ENCODE measurements around the gene LRRC53. TPM values are rescaled to one million over a fixed set of nuclear protein-coding genes. Genes with fewer than 3 reads are reported as not detected.

Gene LRRC53
- total RNA-seq, 1 experiment from 2014 or later, result 0.03 TPM

- in situ Hi-C loops (cut with HindIII; ENCODE audit: low sequenced_read_pairs), result no loop called here
- no peak for DNase-seq (ENCODE audit: low spot score)
Measured at GRCh38 chr1:74502858-74503257, 9.6 kb downstream of the LRRC53 start.

- in situ Hi-C loops (cut with HindIII; ENCODE audit: low sequenced_read_pairs), result no loop called here
- no peak for DNase-seq (ENCODE audit: low spot score)
Measured at GRCh38 chr1:74502432-74502831, 10.0 kb downstream of the LRRC53 start.

- no peak for DNase-seq (ENCODE audit: low spot score)
- in situ Hi-C loops (cut with HindIII; ENCODE audit: low sequenced_read_pairs), result no loop called here
Measured at GRCh38 chr1:74498901-74499300, 13.5 kb downstream of the LRRC53 start.

GRCh38 chr1:74496669-74497068 lies 15.7 kb downstream of the LRRC53 start:
- in situ Hi-C loops (cut with HindIII; ENCODE audit: low sequenced_read_pairs), result no loop called here
- no peak for DNase-seq (ENCODE audit: low spot score)

GRCh38 chr1:74486036-74486435 lies 26.4 kb downstream of the LRRC53 start:
- DNase-seq (ENCODE audit: low spot score), result no peak
- in situ Hi-C loops (cut with HindIII; ENCODE audit: low sequenced_read_pairs), result no loop called here

GRCh38 chr1:74485622-74486021 lies 26.8 kb downstream of the LRRC53 start:
- in situ Hi-C loops (cut with HindIII; ENCODE audit: low sequenced_read_pairs), result no loop called here
- DNase-seq (ENCODE audit: low spot score), result peak; percentile 49

GRCh38 chr1:74481607-74482006 lies 30.8 kb downstream of the LRRC53 start:
- no peak for DNase-seq (ENCODE audit: low spot score)
- in situ Hi-C loops (cut with HindIII; ENCODE audit: low sequenced_read_pairs), result no loop called here

GRCh38 chr1:74480068-74480467 lies 32.3 kb downstream of the LRRC53 start:
- in situ Hi-C loops (cut with HindIII; ENCODE audit: low sequenced_read_pairs), result no loop called here
- DNase-seq (ENCODE audit: low spot score), result no peak

- in situ Hi-C loops (cut with HindIII; ENCODE audit: low sequenced_read_pairs), result no loop called here
- no peak for DNase-seq (ENCODE audit: low spot score)
Measured at GRCh38 chr1:74478979-74479378, 33.4 kb downstream of the LRRC53 start.

- in situ Hi-C loops (cut with HindIII; ENCODE audit: low sequenced_read_pairs), result no loop called here
- no peak for DNase-seq (ENCODE audit: low spot score)
Measured at GRCh38 chr1:74474585-74474984, 37.8 kb downstream of the LRRC53 start.

- no peak for DNase-seq (ENCODE audit: low spot score)
- in situ Hi-C loops (cut with HindIII; ENCODE audit: low sequenced_read_pairs), result no loop called here
Measured at GRCh38 chr1:74471470-74471869, 40.9 kb downstream of the LRRC53 start.

GRCh38 chr1:74470936-74471335 lies 41.5 kb downstream of the LRRC53 start:
- no peak for DNase-seq (ENCODE audit: low spot score)
- in situ Hi-C loops (cut with HindIII; ENCODE audit: low sequenced_read_pairs), result no loop called here

- in situ Hi-C loops (cut with HindIII; ENCODE audit: low sequenced_read_pairs), result no loop called here
- DNase-seq (ENCODE audit: low spot score), result no peak
Measured at GRCh38 chr1:74470251-74470650, 42.2 kb downstream of the LRRC53 start.

- peak; percentile 73 for DNase-seq (ENCODE audit: low spot score)
- in situ Hi-C loops (cut with HindIII; ENCODE audit: low sequenced_read_pairs), result no loop called here
Measured at GRCh38 chr1:74468982-74469603, 43.3 kb downstream of the LRRC53 start.

GRCh38 chr1:74467786-74468377 lies 44.5 kb downstream of the LRRC53 start:
- no peak for DNase-seq (ENCODE audit: low spot score)
- in situ Hi-C loops (cut with HindIII; ENCODE audit: low sequenced_read_pairs), result no loop called here

- in situ Hi-C loops (cut with HindIII; ENCODE audit: low sequenced_read_pairs), result no loop called here
- DNase-seq (ENCODE audit: low spot score), result no peak
Measured at GRCh38 chr1:74465193-74465681, 47.2 kb downstream of the LRRC53 start.

- no peak for DNase-seq (ENCODE audit: low spot score)
- in situ Hi-C loops (cut with HindIII; ENCODE audit: low sequenced_read_pairs), result no loop called here
Measured at GRCh38 chr1:74464037-74464436, 48.4 kb downstream of the LRRC53 start.

GRCh38 chr1:74463333-74463988 lies 49.0 kb downstream of the LRRC53 start:
- no peak for DNase-seq (ENCODE audit: low spot score)
- in situ Hi-C loops (cut with HindIII; ENCODE audit: low sequenced_read_pairs), result no loop called here

GRCh38 chr1:74457253-74457652 lies 55.2 kb downstream of the LRRC53 start:
- no peak for DNase-seq (ENCODE audit: low spot score)
- in situ Hi-C loops (cut with HindIII; ENCODE audit: low sequenced_read_pairs), result no loop called here

GRCh38 chr1:74455390-74455789 lies 57.0 kb downstream of the LRRC53 start:
- no peak for DNase-seq (ENCODE audit: low spot score)
- in situ Hi-C loops (cut with HindIII; ENCODE audit: low sequenced_read_pairs), result no loop called here

- no peak for DNase-seq (ENCODE audit: low spot score)
Measured at GRCh38 chr1:74453277-74453676, 59.1 kb downstream of the LRRC53 start.

More at GRCh38 chr1:74453277-74453676, 59.1 kb downstream of the LRRC53 start:
- in situ Hi-C loops (cut with HindIII; ENCODE audit: low sequenced_read_pairs), result no loop called here

Measured in G401 (cell line).